ENCODE measurements around the gene DPM3. TPM values are rescaled to one million over a fixed set of nuclear protein-coding genes. Genes with fewer than 3 reads are reported as not detected.

DPM3 gene
- total and polyA plus RNA-seq, 9 of the 15 experiments (the other 6 are each of a cell fraction or from before 2014, with no cell fraction given), result 3.7 to 120 (median 36.4) TPM

DNA sequence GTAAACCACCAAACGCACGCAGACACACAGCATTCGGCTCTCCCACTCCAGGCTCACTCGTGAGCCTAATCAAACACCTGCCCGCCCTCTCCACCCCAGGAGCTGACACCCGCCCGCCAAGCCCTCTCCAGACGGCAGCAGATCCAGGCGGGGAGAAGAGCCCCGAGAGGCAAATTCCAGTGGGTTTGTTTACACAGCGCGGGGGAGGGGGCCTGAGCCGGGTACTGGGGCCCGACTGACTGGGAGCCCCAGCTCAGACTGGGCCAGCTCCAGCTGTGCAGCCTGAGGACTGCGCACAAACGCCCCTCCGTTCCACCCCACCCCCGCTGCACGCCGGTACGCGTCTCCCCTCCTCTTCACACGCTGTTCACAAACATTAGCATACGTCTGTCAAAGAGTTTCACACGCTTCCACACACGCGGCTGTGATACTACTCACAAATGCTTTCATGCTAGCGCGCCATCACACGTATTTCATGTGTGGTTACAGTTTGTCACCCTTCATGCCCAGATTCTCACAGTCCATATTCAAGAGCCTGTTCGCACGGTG is 13.7 kb downstream of the DPM3 start:
- H3K27ac ChIP-seq (ENCODE audit: extremely low read depth, low read depth, low read length), result no peak overlapping the region
- TF ChIP-seq, protein P1, sequence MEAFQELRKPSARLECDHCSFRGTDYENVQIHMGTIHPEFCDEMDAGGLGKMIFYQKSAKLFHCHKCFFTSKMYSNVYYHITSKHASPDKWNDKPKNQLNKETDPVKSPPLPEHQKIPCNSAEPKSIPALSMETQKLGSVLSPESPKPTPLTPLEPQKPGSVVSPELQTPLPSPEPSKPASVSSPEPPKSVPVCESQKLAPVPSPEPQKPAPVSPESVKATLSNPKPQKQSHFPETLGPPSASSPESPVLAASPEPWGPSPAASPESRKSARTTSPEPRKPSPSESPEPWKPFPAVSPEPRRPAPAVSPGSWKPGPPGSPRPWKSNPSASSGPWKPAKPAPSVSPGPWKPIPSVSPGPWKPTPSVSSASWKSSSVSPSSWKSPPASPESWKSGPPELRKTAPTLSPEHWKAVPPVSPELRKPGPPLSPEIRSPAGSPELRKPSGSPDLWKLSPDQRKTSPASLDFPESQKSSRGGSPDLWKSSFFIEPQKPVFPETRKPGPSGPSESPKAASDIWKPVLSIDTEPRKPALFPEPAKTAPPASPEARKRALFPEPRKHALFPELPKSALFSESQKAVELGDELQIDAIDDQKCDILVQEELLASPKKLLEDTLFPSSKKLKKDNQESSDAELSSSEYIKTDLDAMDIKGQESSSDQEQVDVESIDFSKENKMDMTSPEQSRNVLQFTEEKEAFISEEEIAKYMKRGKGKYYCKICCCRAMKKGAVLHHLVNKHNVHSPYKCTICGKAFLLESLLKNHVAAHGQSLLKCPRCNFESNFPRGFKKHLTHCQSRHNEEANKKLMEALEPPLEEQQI (IDR thresholded peaks at IDR 0.05), result no peak
- TF ChIP-seq, protein P2, sequence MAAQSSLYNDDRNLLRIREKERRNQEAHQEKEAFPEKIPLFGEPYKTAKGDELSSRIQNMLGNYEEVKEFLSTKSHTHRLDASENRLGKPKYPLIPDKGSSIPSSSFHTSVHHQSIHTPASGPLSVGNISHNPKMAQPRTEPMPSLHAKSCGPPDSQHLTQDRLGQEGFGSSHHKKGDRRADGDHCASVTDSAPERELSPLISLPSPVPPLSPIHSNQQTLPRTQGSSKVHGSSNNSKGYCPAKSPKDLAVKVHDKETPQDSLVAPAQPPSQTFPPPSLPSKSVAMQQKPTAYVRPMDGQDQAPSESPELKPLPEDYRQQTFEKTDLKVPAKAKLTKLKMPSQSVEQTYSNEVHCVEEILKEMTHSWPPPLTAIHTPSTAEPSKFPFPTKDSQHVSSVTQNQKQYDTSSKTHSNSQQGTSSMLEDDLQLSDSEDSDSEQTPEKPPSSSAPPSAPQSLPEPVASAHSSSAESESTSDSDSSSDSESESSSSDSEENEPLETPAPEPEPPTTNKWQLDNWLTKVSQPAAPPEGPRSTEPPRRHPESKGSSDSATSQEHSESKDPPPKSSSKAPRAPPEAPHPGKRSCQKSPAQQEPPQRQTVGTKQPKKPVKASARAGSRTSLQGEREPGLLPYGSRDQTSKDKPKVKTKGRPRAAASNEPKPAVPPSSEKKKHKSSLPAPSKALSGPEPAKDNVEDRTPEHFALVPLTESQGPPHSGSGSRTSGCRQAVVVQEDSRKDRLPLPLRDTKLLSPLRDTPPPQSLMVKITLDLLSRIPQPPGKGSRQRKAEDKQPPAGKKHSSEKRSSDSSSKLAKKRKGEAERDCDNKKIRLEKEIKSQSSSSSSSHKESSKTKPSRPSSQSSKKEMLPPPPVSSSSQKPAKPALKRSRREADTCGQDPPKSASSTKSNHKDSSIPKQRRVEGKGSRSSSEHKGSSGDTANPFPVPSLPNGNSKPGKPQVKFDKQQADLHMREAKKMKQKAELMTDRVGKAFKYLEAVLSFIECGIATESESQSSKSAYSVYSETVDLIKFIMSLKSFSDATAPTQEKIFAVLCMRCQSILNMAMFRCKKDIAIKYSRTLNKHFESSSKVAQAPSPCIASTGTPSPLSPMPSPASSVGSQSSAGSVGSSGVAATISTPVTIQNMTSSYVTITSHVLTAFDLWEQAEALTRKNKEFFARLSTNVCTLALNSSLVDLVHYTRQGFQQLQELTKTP (IDR thresholded peaks at IDR 0.05; ENCODE audit: low read depth in 1 of 2, partially characterized antibody in 2 of 2), result no peak
- TF ChIP-seq KLF16 (IDR thresholded peaks at IDR 0.05) (no peak), CBFA2T2 (conservative IDR thresholded peaks at IDR 0.05) (no peak), CCAR2 (IDR thresholded peaks at IDR 0.05; ENCODE audit: low read depth, low read length) (no peak), E2F3 (CRISPR knock-in tag; IDR thresholded peaks at IDR 0.05) (no peak), TEAD2 (tag; IDR thresholded peaks at IDR 0.05) (peak; percentile 7; the same call in 1 of the 2 replicates), ELF4 (CRISPR knock-in tag; IDR thresholded peaks at IDR 0.05) (no peak), ZNF175 (CRISPR knock-in tag; IDR thresholded peaks at IDR 0.05; ENCODE audit: low read depth) (no peak), SPI1 (IDR thresholded peaks at IDR 0.05; ENCODE audit: borderline replicate concordance, low read depth, low read length) (no peak), ZNF780A (CRISPR knock-in tag; IDR thresholded peaks at IDR 0.05) (no peak)
- TF ChIP-seq, protein P3, sequence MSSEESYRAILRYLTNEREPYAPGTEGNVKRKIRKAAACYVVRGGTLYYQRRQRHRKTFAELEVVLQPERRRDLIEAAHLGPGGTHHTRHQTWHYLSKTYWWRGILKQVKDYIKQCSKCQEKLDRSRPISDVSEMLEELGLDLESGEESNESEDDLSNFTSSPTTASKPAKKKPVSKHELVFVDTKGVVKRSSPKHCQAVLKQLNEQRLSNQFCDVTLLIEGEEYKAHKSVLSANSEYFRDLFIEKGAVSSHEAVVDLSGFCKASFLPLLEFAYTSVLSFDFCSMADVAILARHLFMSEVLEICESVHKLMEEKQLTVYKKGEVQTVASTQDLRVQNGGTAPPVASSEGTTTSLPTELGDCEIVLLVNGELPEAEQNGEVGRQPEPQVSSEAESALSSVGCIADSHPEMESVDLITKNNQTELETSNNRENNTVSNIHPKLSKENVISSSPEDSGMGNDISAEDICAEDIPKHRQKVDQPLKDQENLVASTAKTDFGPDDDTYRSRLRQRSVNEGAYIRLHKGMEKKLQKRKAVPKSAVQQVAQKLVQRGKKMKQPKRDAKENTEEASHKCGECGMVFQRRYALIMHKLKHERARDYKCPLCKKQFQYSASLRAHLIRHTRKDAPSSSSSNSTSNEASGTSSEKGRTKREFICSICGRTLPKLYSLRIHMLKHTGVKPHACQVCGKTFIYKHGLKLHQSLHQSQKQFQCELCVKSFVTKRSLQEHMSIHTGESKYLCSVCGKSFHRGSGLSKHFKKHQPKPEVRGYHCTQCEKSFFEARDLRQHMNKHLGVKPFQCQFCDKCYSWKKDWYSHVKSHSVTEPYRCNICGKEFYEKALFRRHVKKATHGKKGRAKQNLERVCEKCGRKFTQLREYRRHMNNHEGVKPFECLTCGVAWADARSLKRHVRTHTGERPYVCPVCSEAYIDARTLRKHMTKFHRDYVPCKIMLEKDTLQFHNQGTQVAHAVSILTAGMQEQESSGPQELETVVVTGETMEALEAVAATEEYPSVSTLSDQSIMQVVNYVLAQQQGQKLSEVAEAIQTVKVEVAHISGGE (CRISPR knock-in tag; IDR thresholded peaks at IDR 0.05), result no peak

More for the DNA sequence above, 13.7 kb downstream of the DPM3 start:
- no TSS peak for BruUV-seq (replicated peaks)
- 0 out of 3 replicates have a peak, but pooled peaks cover 2% of the 10 kb centered on the region for H3K36me3 ChIP-seq (ENCODE audit: control insufficient read depth, insufficient read depth, low read length)
- in situ Hi-C loops (cut with MboI) (no loop called here), intact Hi-C loops (cut with micrococcal nuclease) (no loop called here)
- ATAC-seq (peak; percentile 36), FAIRE-seq (peak; percentile 75), DNase-seq (ENCODE audit: extremely low read depth in 1 of 4, low spot score in 3 of 4) (peak in 3 of 4 experiments; percentile 41 to 68 (median 65))
- peak overlapping the region in 1 of 2 experiments; percentile 94; a peak in 2 of 4 replicates for H3K9ac ChIP-seq (ENCODE audit: insufficient read depth in 1 of 2, low read depth in 2 of 2, low read length in 2 of 2)
- H3K9me1 ChIP-seq (ENCODE audit: control insufficient read depth, insufficient read depth, low read length), result no peaks in the 10 kb centered on the region
- H2AFZ ChIP-seq (ENCODE audit: low read depth, low read length), result peak overlapping the region; percentile 91
- H3K27me3 ChIP-seq (ENCODE audit: control insufficient read depth in 2 of 2, insufficient read depth in 2 of 2, low read length in 2 of 2), result no peaks in the 10 kb centered on the region
- H3K4me2 ChIP-seq (ENCODE audit: insufficient read depth, low read length), result peak overlapping the region; percentile 72
- 20% methylated on average over 19 of the region's 32 CpGs for WGBS (ENCODE audit: insufficient coverage, low coverage, missing lambda C conversion rate)
- H3K79me2 ChIP-seq (ENCODE audit: control insufficient read depth, insufficient read depth, low read length), result peaks cover 2% of the 10 kb centered on the region; the same call in 1 of the 3 replicates
- no peaks in the 10 kb centered on the region for H3K9me3 ChIP-seq (replicated peaks; ENCODE audit: control insufficient read depth, insufficient read depth, low read depth, low read length)
- no peaks in the 10 kb centered on the region for H4K20me1 ChIP-seq (replicated peaks; ENCODE audit: control insufficient read depth, insufficient read depth, low read length)
- ChIA-PET CTCF (ENCODE audit: low intra/inter-chr PET ratio) (no interaction called here), POLR2A (no interaction called here)
- H3K4me3 ChIP-seq, result no peak overlapping the region; the same call in 1 of the 2 replicates
- H3K4me1 ChIP-seq (replicated peaks in 1 of 2; ENCODE audit: control insufficient read depth in 2 of 2, insufficient read depth in 2 of 2, low read length in 2 of 2), result peaks cover 40 to 57% of the 10 kb centered on the region in 2 experiments

Measured in K562 (cell line).